Naive B cell (primary cell): ENCODE data around the gene TANC1. TPM values are rescaled to one million over a fixed set of nuclear protein-coding genes. Genes with fewer than 3 reads are reported as not detected.
A peak's percentile ranks its signal among the peaks of the same experiment; 100 is the strongest.

ENCODE experiments used
- ATAC-seq, 2 donors: fragments of 150-1000 bp; cut with Tn5 transposase; 2 replicates each; pipeline ENCODE4 v1.10.0; 2021; ENCODE audit warnings: low read depth in 2 of 2, mild to moderate bottlenecking in 2 of 2, moderate library complexity in 2 of 2
- DNase-seq: peaks from one replicate; pipeline ENCODE4 v3.0.0; 2022
- H3K27ac Mint-ChIP-seq, 6 donors: one replicate each; pipeline ENCODE4 v1.8.0; 2020 to 2022; ENCODE audit warnings: mild to moderate bottlenecking in 6 of 6, mixed read lengths in 6 of 6, moderate library complexity in 5 of 6, inconsistent platforms in 2 of 6
- H3K27me3 Mint-ChIP-seq, 3 donors: one replicate each; pipeline ENCODE4 v1.8.0; 2021 to 2022; ENCODE audit warnings: mixed read lengths in 3 of 3, mild to moderate bottlenecking in 1 of 3
- H3K36me3 Mint-ChIP-seq, 2 donors: one replicate each; pipeline ENCODE4 v1.8.0; 2020 to 2022; ENCODE audit warnings: mixed read lengths in 2 of 2, inconsistent platforms in 1 of 2, mild to moderate bottlenecking in 1 of 2
- H3K4me1 Mint-ChIP-seq, 3 donors: one replicate each; pipeline ENCODE4 v1.8.0; 2020 to 2022; ENCODE audit warnings: mixed read lengths in 3 of 3, inconsistent platforms in 1 of 3, mild to moderate bottlenecking in 1 of 3, moderate library complexity in 1 of 3
- H3K4me3 Mint-ChIP-seq, 8 donors: one replicate each; pipeline ENCODE4 v1.8.0; 2020 to 2022; ENCODE audit warnings: mild to moderate bottlenecking in 8 of 8, mixed read lengths in 8 of 8, moderate library complexity in 8 of 8, inconsistent platforms in 2 of 8
- H3K9me3 Mint-ChIP-seq, 7 donors: one replicate each; pipeline ENCODE4 v1.8.0; 2020 to 2022; ENCODE audit warnings: mixed read lengths in 7 of 7, mild to moderate bottlenecking in 5 of 7, inconsistent platforms in 2 of 7, moderate library complexity in 1 of 7
- polyA plus RNA-seq, 6 donors: library from polyadenylated mRNA; unstranded; fragments of 300-500 nt; fragmentation: Illumina TruSeq; gene quantifications; one replicate each; pipeline ENCODE4 v1.2.3, GENCODE V29; 2021; ENCODE audit warnings: low read depth in 6 of 6

The TANC1 gene
- under 1 TPM in 4 of 6 donors, not detected in 2; 0.05 to 0.16 (median 0.09) TPM for polyA plus RNA-seq

DNA sequence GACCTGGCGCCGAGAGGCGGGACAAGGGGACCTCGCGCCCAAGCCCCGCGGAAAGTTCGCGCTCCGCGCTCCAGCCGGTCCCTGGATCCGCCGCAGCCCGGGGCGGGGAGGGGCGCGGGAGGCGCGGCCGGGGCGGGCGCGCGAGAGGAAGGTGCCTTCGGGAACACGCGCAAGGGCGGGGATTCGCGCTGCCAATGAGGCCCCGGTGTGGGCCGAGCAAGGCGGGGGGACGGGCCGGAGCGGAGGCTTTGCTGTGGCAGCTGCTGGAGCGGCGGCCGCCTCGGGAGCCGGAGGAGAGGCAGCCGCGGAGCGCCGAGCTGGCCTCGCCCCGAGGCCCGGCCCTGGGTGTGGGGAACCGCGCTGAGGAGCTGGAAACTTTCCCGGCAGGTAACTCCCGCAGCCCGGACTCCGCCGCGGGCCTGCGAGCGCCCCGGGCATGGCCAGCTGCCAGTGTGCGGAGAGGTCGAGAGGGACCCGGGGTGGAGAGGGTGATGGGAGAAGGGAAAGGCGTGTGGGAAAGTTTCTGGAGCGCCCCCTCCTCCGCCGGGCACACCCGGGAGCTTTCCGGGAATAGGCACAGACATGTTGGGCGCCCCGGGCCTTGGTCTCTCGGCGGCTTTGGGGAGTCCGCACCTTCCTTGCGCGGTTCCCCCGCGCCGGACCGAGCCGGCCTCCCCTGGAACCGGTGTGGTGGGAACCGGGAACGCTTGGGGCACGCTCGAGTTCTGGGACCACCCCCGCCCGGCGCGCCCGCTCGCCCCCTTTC, at the start of gene TANC1:
TSS of gene TANC1 (plus strand) at position 245 of the 766 bp plus-strand sequence. CDS start 97,271 bp downstream, outside the sequence.
- Mint-ChIP-seq H3K36me3 (no peaks in the 10 kb centered on the region), H3K27ac (peak within 1 kb of the TSS in 2 of 6 donors; percentile 50 to 83), H3K27me3 (peaks cover 59 to 66% (median 62%) of the 10 kb centered on the region in 3 donors), H3K4me1 (peaks cover 12 to 21% (median 17%) of the 10 kb centered on the region in 3 donors), H3K4me3 (peak within 1 kb of the TSS; percentile 79 to 92 (median 88)), H3K9me3 (no peaks in the 10 kb centered on the region)
- peak; percentile 43 for DNase-seq
- ATAC-seq: peak; percentile 74 to 80

- no peaks in the 10 kb centered on the region for H3K36me3 Mint-ChIP-seq
- peaks cover 4 to 12% (median 9%) of the 10 kb centered on the region in 3 donors for H3K27me3 Mint-ChIP-seq
- DNase-seq (no peak), ATAC-seq (no peak)
- H3K4me3 Mint-ChIP-seq: no peak overlapping the region
- H3K4me1 Mint-ChIP-seq: no peaks in the 10 kb centered on the region
- no peak overlapping the region for H3K27ac Mint-ChIP-seq
- H3K9me3 Mint-ChIP-seq: no peaks in the 10 kb centered on the region
Measured at GRCh38 chr2:158921599-158922408, 46.6 kb upstream of the TANC1 start.

DNA sequence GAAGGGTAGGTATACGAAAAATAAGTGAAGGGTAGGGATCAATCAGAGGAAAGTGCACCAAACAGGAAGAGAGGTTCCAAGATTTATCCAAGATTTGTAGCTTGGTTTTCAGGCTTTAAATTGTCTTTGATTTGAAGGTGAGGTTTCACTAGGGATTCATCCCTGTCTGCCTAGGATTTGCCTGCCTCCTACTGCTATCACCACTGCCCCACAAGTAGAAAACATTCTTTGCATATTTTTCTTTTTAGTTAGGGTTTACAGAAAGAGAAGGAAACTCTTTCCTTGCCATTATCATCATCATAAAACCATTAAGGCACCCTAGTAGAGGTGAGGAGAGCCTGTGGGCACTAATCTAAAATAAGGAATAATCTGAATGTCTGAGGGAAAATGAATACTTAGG, 45.8 kb upstream of the TANC1 start:
- Mint-ChIP-seq H3K27ac (peak overlapping the region in 1 of 6 donors; percentile 19), H3K27me3 (peaks cover 4 to 12% (median 9%) of the 10 kb centered on the region in 3 donors), H3K9me3 (no peaks in the 10 kb centered on the region), H3K4me3 (no peak overlapping the region), H3K36me3 (no peaks in the 10 kb centered on the region), H3K4me1 (no peaks in the 10 kb centered on the region)
- no peak for ATAC-seq
- no peak for DNase-seq

- Mint-ChIP-seq H3K9me3 (peaks cover 0 to 2% (median 0%) of the 10 kb centered on the region in 7 donors), H3K4me3 (no peak overlapping the region), H3K36me3 (no peaks in the 10 kb centered on the region), H3K27ac (no peak overlapping the region), H3K4me1 (no peaks in the 10 kb centered on the region), H3K27me3 (peaks cover 4 to 12% (median 9%) of the 10 kb centered on the region in 3 donors)
- ATAC-seq (no peak), DNase-seq (no peak)
Measured at GRCh38 chr2:158923180-158923594, 45.3 kb upstream of the TANC1 start.

GRCh38 chr2:158923641-158924040, 44.8 kb upstream of the TANC1 start:
- DNase-seq (no peak), ATAC-seq (no peak)
- Mint-ChIP-seq H3K9me3 (peaks cover 0 to 7% (median under 1%) of the 10 kb centered on the region in 7 donors), H3K36me3 (no peaks in the 10 kb centered on the region), H3K4me1 (no peaks in the 10 kb centered on the region), H3K27me3 (peaks cover 4 to 12% (median 9%) of the 10 kb centered on the region in 3 donors), H3K27ac (no peak overlapping the region), H3K4me3 (no peak overlapping the region)

- peaks cover 0 to 9% of the 10 kb centered on the region in 2 donors for H3K36me3 Mint-ChIP-seq
- peak overlapping the region in 1 of 6 donors; percentile 37 for H3K27ac Mint-ChIP-seq
- DNase-seq (no peak), ATAC-seq (no peak)
- peaks cover 4 to 12% (median 9%) of the 10 kb centered on the region in 3 donors for H3K27me3 Mint-ChIP-seq
- H3K4me1 Mint-ChIP-seq: no peaks in the 10 kb centered on the region
- H3K4me3 Mint-ChIP-seq: no peak overlapping the region
- H3K9me3 Mint-ChIP-seq: peaks cover 0 to 21% (median 7%) of the 10 kb centered on the region in 7 donors
Measured at GRCh38 chr2:158926478-158926948, 41.9 kb upstream of the TANC1 start.

DNA sequence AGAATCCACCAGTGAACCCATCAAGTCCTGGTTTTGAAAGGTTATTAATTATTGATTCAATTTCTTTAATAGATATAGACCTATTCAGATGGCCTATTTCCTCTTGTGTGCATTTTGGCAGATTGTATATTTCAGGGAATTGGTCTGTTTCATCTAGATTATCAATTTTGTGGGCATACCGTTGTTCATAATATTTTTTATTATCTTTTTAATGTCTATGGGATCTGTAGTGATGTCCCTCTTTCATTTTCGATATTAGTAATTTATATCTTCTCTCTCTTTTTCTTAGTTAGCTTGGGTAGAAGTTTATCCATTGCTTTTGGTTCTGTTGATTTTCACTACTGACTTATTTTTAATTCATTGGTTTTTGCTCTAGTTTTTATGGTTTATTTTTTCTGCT, 39.9 kb upstream of the TANC1 start:
- Mint-ChIP-seq H3K36me3 (peaks cover 0 to 9% of the 10 kb centered on the region in 2 donors), H3K9me3 (peaks cover 0 to 21% (median 7%) of the 10 kb centered on the region in 7 donors), H3K27me3 (peaks cover 0 to 4% (median 0%) of the 10 kb centered on the region in 3 donors), H3K4me3 (no peak overlapping the region), H3K27ac (peak overlapping the region in 1 of 6 donors; percentile 49), H3K4me1 (no peaks in the 10 kb centered on the region)
- DNase-seq: no peak
- ATAC-seq: no peak

- Mint-ChIP-seq H3K4me1 (no peaks in the 10 kb centered on the region), H3K9me3 (peaks cover 0 to 21% (median 7%) of the 10 kb centered on the region in 7 donors), H3K27me3 (peaks cover 0 to 2% (median 0%) of the 10 kb centered on the region in 3 donors), H3K36me3 (peaks cover 0 to 9% of the 10 kb centered on the region in 2 donors), H3K4me3 (no peak overlapping the region), H3K27ac (no peak overlapping the region)
- DNase-seq: no peak
- ATAC-seq: no peak
Measured at GRCh38 chr2:158928965-158929364, 39.5 kb upstream of the TANC1 start.

DNA sequence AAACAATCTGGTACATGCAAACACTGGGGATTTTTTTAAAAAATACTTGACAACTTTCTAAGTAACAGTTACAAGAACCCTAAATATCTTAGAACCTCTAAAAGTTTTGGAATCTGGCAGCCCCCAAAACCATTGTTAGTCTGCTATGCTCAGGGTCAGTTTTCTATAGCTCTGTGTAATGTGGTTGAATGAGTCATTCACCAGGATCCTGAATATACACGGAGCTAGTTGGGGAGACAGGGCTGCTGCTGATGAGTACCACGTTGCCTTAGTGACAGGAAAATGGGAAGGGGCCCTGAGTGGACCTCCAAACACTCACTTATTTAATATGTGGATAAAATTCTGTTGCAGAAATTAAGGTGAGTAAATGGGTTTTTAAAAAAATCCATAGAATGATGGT, 36.9 kb upstream of the TANC1 start:
- H3K27ac Mint-ChIP-seq: no peak overlapping the region
- peaks cover 0 to 9% of the 10 kb centered on the region in 2 donors for H3K36me3 Mint-ChIP-seq
- no peak for DNase-seq
- H3K4me3 Mint-ChIP-seq: no peak overlapping the region
- peaks cover 0 to 21% (median 7%) of the 10 kb centered on the region in 7 donors for H3K9me3 Mint-ChIP-seq
- H3K27me3 Mint-ChIP-seq: no peaks in the 10 kb centered on the region
- H3K4me1 Mint-ChIP-seq: no peaks in the 10 kb centered on the region
- no peak for ATAC-seq

DNA sequence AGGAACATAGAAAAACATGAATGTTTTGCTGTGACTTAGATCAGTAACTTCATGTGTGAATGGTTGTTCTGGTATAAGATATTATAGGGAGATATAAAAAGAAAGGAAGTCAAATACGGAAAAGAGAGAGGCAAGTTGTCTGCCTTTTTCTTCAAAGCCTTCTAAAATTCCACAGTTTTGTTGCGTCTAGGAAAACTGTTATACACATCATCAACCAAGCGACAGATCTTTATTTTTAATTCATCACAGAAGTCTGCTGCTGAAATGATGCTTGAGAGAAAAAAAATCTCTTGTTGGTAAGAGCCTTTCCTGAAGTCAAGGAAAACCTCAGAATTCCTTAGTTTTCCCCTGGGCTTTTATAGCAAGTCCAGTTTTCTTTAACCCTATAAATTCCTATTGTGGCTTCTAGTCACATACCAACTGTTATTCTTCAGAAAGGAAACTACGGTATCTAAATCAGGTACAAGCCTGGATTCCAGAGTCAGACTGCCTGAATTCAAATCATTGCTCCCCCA, 36.3 kb upstream of the TANC1 start:
- H3K27ac Mint-ChIP-seq: no peak overlapping the region
- ATAC-seq: no peak

DNA sequence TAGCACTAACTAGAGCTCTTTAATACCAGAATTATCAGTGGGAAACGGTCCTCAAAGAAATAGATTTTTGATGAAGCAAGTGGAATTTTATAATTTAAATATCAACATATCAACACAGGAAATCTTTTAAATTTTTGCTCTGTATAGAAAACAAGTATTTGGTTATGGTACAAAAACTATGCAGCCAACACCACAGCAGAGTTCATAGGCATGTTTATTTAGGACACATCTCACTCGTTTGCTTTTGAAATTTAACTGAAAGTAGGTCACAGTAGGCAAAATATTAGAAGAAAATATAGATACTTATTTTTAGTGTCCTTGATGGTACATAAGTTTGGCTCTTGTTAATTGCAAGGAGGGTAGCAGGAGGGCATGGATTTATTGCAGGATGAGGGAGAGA, 34.3 kb upstream of the TANC1 start:
- H3K4me1 Mint-ChIP-seq: no peaks in the 10 kb centered on the region
- H3K27ac Mint-ChIP-seq: no peak overlapping the region
- peaks cover 0 to 5% of the 10 kb centered on the region in 2 donors for H3K36me3 Mint-ChIP-seq
- DNase-seq: no peak
- H3K9me3 Mint-ChIP-seq: peaks cover 0 to 15% (median 2%) of the 10 kb centered on the region in 7 donors
- H3K27me3 Mint-ChIP-seq: peaks cover 0 to 3% (median 0%) of the 10 kb centered on the region in 3 donors
- no peak overlapping the region for H3K4me3 Mint-ChIP-seq
- no peak for ATAC-seq

More for the DNA sequence above, 36.3 kb upstream of the TANC1 start:
- peaks cover 0 to 9% of the 10 kb centered on the region in 2 donors for H3K36me3 Mint-ChIP-seq
- H3K9me3 Mint-ChIP-seq: peaks cover 0 to 21% (median 7%) of the 10 kb centered on the region in 7 donors
- no peak for DNase-seq
- no peaks in the 10 kb centered on the region for H3K27me3 Mint-ChIP-seq
- no peaks in the 10 kb centered on the region for H3K4me1 Mint-ChIP-seq
- no peak overlapping the region for H3K4me3 Mint-ChIP-seq

DNA sequence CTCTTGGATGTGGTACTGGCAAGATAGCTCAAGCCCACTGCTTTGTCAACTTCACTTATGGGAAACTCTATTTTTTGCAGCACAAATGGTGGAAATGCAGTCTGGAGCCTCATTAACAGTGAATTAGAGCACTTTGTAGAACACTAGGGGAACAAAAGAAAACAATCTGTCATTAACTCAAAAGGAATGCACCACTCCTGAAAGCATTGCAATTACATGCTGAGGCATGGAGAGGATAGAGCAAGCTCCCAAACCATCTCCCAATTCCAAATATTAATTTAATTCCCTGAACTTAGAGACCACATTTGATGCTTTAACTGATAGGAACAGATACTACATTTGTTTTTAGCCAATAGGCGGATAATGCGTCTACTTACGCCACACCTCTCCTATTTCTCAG, 32.8 kb upstream of the TANC1 start:
- DNase-seq (no peak), ATAC-seq (no peak)
- Mint-ChIP-seq H3K4me1 (no peaks in the 10 kb centered on the region), H3K4me3 (no peak overlapping the region), H3K36me3 (no peaks in the 10 kb centered on the region), H3K27me3 (peaks cover 0 to 3% (median 0%) of the 10 kb centered on the region in 3 donors), H3K9me3 (peaks cover 0 to 5% (median 0%) of the 10 kb centered on the region in 7 donors), H3K27ac (no peak overlapping the region)

DNA sequence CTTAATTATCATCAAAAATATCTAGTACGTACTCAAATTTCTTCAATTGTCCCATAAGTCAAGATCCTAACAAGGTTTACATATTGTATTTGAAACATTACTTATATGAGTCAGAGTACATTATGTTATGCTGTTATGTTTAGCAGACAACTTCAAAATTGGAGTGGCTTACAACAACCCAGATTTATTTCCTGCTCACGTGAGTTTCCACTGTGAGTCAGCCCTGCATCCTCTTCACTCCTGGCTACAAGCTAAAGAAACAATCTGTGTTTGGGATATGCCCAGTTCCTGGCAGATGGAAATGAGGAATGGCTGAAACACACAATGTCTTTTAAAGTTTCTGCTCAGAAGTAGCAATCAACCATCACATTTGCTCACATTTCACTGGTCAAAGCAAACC, 31.5 kb upstream of the TANC1 start:
- H3K4me1 Mint-ChIP-seq: no peaks in the 10 kb centered on the region
- H3K4me3 Mint-ChIP-seq: no peak overlapping the region
- H3K27me3 Mint-ChIP-seq: peaks cover 0 to 3% (median 0%) of the 10 kb centered on the region in 3 donors
- DNase-seq: no peak
- peaks cover 0 to 5% (median 0%) of the 10 kb centered on the region in 7 donors for H3K9me3 Mint-ChIP-seq
- H3K36me3 Mint-ChIP-seq: no peaks in the 10 kb centered on the region
- no peak for ATAC-seq
- no peak overlapping the region for H3K27ac Mint-ChIP-seq
